HepG2 (cell line): ENCODE results near the gene TSPAN18. TPM values are rescaled to one million over a fixed set of nuclear protein-coding genes. Genes with fewer than 3 reads are reported as not detected.

Experiments
- ATAC-seq: fragments of 200-7000 bp; cut with Tn5 transposase; 3 replicates; pipeline ENCODE4 v1.9.1; 2020; ENCODE audit warnings: mild to moderate bottlenecking, moderate library complexity
- BruUV-seq: library from RNA; stranded (reverse); fragments of 400-500 nt; replicated peaks from 2 replicates; lab custom pipeline; 2021; lab: Mats Ljungman, UMichigan
- CTCF ChIA-PET: fragments of 300-600 bp; formaldehyde crosslinking; extraction: SDS; loops from one replicate; lab custom pipeline; 2021; ENCODE audit warnings: low total read pairs, inconsistent platforms, low intra/inter-chr PET ratio; lab: Yijun Ruan, JAX
- POLR2A ChIA-PET: fragments of 350-600 bp; sonication (Branson Sonifier 250); formaldehyde crosslinking; loops from one replicate; lab custom pipeline; 2020; ENCODE audit warnings: antibody characterized with exemption, inconsistent platforms; lab: Yijun Ruan, JAX
- DNase-seq: peaks from one replicate; pipeline ENCODE4 v3.0.0-alpha.2; 2015; ENCODE audit warnings: low spot score
- FAIRE-seq: peaks from 3 replicates; lab custom pipeline; 2011; peaks lifted over from hg19 to GRCh38; lab: Jason Lieb, UNC
- H2AFZ ChIP-seq: one replicate; pipeline ENCODE4 v1.6.1; 2011; ENCODE audit warnings: low read length, inconsistent platforms
- H3K27ac ChIP-seq: fragments of 300-600 bp; 3 replicates; pipeline ENCODE4 v1.8.0; 2011; ENCODE audit warnings: mixed run types, mild to moderate bottlenecking, mixed read lengths, low read length, inconsistent platforms; ENCODE audit not compliant: insufficient read depth; ENCODE audit errors: extremely low read length
- H3K27me3 ChIP-seq, 2 experiments: fragments of 200-600 bp in 1 of 2; 2 replicates in 1 of 2; 3 replicates in 1 of 2; pipeline versions ENCODE4 v1.6.0 to v1.8.0; 2011; ENCODE audit warnings: low read length in 2 of 2, mild to moderate bottlenecking in 2 of 2, moderate library complexity in 2 of 2, inconsistent platforms in 1 of 2; ENCODE audit not compliant: insufficient read depth in 2 of 2, control insufficient read depth in 1 of 2
- H3K36me3 ChIP-seq, 2 experiments: fragments of 200-600 bp in 1 of 2; replicated peaks in 1 of 2; 2 replicates in 1 of 2; 3 replicates in 1 of 2; pipeline versions ENCODE4 v1.5.1 to v1.8.0; 2011; ENCODE audit warnings: low read length in 2 of 2, inconsistent platforms in 1 of 2; ENCODE audit not compliant: insufficient read depth in 2 of 2, control insufficient read depth in 1 of 2
- H3K4me1 ChIP-seq: 2 replicates; pipeline ENCODE4 v1.5.1; 2012; ENCODE audit warnings: low read length, inconsistent platforms; ENCODE audit not compliant: insufficient read depth
- H3K4me2 ChIP-seq: 2 replicates; pipeline ENCODE4 v1.6.0; 2011; ENCODE audit warnings: low read depth, low read length, inconsistent platforms
- H3K4me3 ChIP-seq, 3 experiments: fragments of 200-600 bp in 1 of 3; sonication (generic), shearing (Covaris generic) in 1 of 3; replicated peaks in 1 of 3; 2 replicates each; pipeline ENCODE4 v1.5.1; 2011 to 2016; ENCODE audit warnings: low read length in 3 of 3, inconsistent platforms in 2 of 3, low read depth in 2 of 3, mild to moderate bottlenecking in 2 of 3, control low read depth in 1 of 3, mixed read lengths in 1 of 3; ENCODE audit not compliant: insufficient read depth in 1 of 3
- H3K79me2 ChIP-seq: one replicate; pipeline ENCODE4 v1.6.1; 2011; ENCODE audit warnings: low read length, inconsistent platforms; ENCODE audit not compliant: insufficient read depth
- H3K9ac ChIP-seq: 2 replicates; pipeline ENCODE4 v1.6.0; 2011; ENCODE audit warnings: mild to moderate bottlenecking, low read depth, low read length, inconsistent platforms; ENCODE audit not compliant: insufficient read depth
- H3K9me3 ChIP-seq: 2 replicates; pipeline ENCODE4 v1.5.1; 2012; ENCODE audit warnings: mild to moderate bottlenecking, low read length
- H4K20me1 ChIP-seq: 2 replicates; pipeline ENCODE4 v1.6.0; 2011; ENCODE audit warnings: inconsistent platforms, mild to moderate bottlenecking, low read length, moderate library complexity; ENCODE audit not compliant: insufficient read depth
- ARNTL ChIP-seq: sonication (generic); formaldehyde crosslinking; IDR thresholded peaks from 2 replicates; pipeline ENCODE4 v1.4.0; 2020; ENCODE audit warnings: mild to moderate bottlenecking, missing genetic modification reagents
- ATM ChIP-seq: fragments of 450-650 bp; IDR thresholded peaks from 2 replicates; pipeline ENCODE4 v1.7.1; 2017; ENCODE audit warnings: mild to moderate bottlenecking, borderline replicate concordance
- BCL3 ChIP-seq: sonication (generic); formaldehyde crosslinking; IDR thresholded peaks from 2 replicates; pipeline ENCODE4 v1.5.1; 2020; ENCODE audit warnings: mild to moderate bottlenecking, missing genetic modification reagents, moderate library complexity
- HMGA1 ChIP-seq: sonication (generic); formaldehyde crosslinking; conservative IDR thresholded peaks from 2 replicates; pipeline ENCODE4 v1.4.0; 2020; ENCODE audit warnings: missing genetic modification reagents
- NR3C1 ChIP-seq: sonication (generic); formaldehyde crosslinking; IDR thresholded peaks from 2 replicates; pipeline ENCODE4 v1.4.0; 2020; ENCODE audit warnings: missing genetic modification reagents
- PHB2 ChIP-seq: fragments of 450-650 bp; IDR thresholded peaks from 2 replicates; pipeline ENCODE4 v1.6.1; 2018; ENCODE audit not compliant: partially characterized antibody
- SUZ12 ChIP-seq: fragments of 150-350 bp; IDR thresholded peaks from 2 replicates; pipeline ENCODE4 v1.6.1; 2014; ENCODE audit warnings: low read depth, low read length
- U2AF2 ChIP-seq: fragments of 200-400 bp; formaldehyde crosslinking; IDR thresholded peaks from 2 replicates; pipeline ENCODE4 v1.6.1; 2017; ENCODE audit warnings: low read depth, mild to moderate bottlenecking, low read length
- ZBTB14 ChIP-seq: sonication (generic); formaldehyde crosslinking; IDR thresholded peaks from 2 replicates; pipeline ENCODE4 v1.4.0; 2020; ENCODE audit warnings: missing genetic modification reagents
- ZNF232 ChIP-seq: sonication (generic); formaldehyde crosslinking; IDR thresholded peaks from 2 replicates; pipeline ENCODE4 v1.4.0; 2020; ENCODE audit warnings: missing genetic modification reagents, borderline replicate concordance
- ZNF790 ChIP-seq: sonication (generic); formaldehyde crosslinking; IDR thresholded peaks from 2 replicates; pipeline ENCODE4 v1.8.0; 2022; ENCODE audit warnings: missing genetic modification reagents, mild to moderate bottlenecking, borderline replicate concordance
- WGBS: methylation state at CpG from one replicate; pipeline ENCODE4 v1.1.6; 2017; ENCODE audit warnings: low lambda C conversion rate; 5-methylcytosine and 5-hydroxymethylcytosine counted together
- in situ Hi-C: cut with HindIII; loops from 2 replicates; pipeline ENCODE4 v1.10.0; 2017; ENCODE audit warnings: low pct_unique_long_range_greater_than_20kb; ENCODE audit not compliant: extremely low pct_ligation_motif_present
- intact Hi-C: fragments of 100-400 bp; cut with micrococcal nuclease; formaldehyde crosslinking; loops from one replicate; pipeline ENCODE4 v1.10.0; 2022; ENCODE audit not compliant: unreplicated experiment
- polyA plus RNA-seq, 8 experiments: library from polyadenylated mRNA; depleted of rRNA in 3 of 8; stranded (reverse) in 7 of 8; unstranded in 1 of 8; fragments of >200 nt; fragmentation: Illumina TruSeq in 4 of 8; extraction: Trizol in 4 of 8; gene quantifications; 2 replicates each; pipeline versions ENCODE4 v1.2.1 to v1.2.3, GENCODE V29; 2011 to 2016; ENCODE audit warnings: low read depth in 4 of 8, missing spikeins in 1 of 8, mixed read lengths in 1 of 8; ENCODE audit not compliant: insufficient read depth in 1 of 8
- total RNA-seq, 5 experiments: library from RNA; depleted of rRNA; stranded (reverse); fragments of >200 nt; fragmentation: Illumina TruSeq; extraction: Trizol; gene quantifications; 2 replicates each; pipeline ENCODE4 v1.2.3, GENCODE V29; 2016; ENCODE audit warnings: low read depth in 1 of 5
- TF ChIP-seq, protein P1 (sequence below): sonication (generic); formaldehyde crosslinking; conservative IDR thresholded peaks from 2 replicates; pipeline ENCODE4 v1.5.0; 2020; ENCODE audit warnings: missing genetic modification reagents
- TF ChIP-seq, protein P2 (sequence below): sonication (generic); formaldehyde crosslinking; IDR thresholded peaks from 2 replicates; pipeline ENCODE4 v1.4.0; 2020; ENCODE audit warnings: missing genetic modification reagents

The TSPAN18 gene
- total and polyA plus RNA-seq, 2 of the 13 experiments (the other 11 are each of a cell fraction or from before 2014, with no cell fraction given) = not detected

- Histone ChIP-seq H3K4me1 (no peaks in the 10 kb centered on the region), H3K27ac (no peak overlapping the region), H2AFZ (no peak overlapping the region), H3K79me2 (no peaks in the 10 kb centered on the region), H3K27me3 (peaks cover 3 to 17% of the 10 kb centered on the region in 2 experiments), H3K9me3 (no peaks in the 10 kb centered on the region), H3K4me3 (no peak overlapping the region), H3K4me2 (no peak overlapping the region), H4K20me1 (0 out of 2 replicates have a peak, but pooled peaks cover 2% of the 10 kb centered on the region), H3K36me3 (no peaks in the 10 kb centered on the region), H3K9ac (no peak overlapping the region)
- FAIRE-seq = no peak
- ChIA-PET POLR2A (no interaction called here), CTCF (no interaction called here)
- no peak for TF ChIP-seq BCL3 (CRISPR knock-in tag)
- DNase-seq = no peak
- 32% methylated on average over 11 of the region's 11 CpGs for WGBS
- in situ Hi-C loops (no loop called here), intact Hi-C loops (no loop called here)
- BruUV-seq = no TSS peak
- no peak for ATAC-seq
These were observed 10.7 kb downstream of the TSPAN18 start for GRCh38 chr11:44737245-44738085.

DNA sequence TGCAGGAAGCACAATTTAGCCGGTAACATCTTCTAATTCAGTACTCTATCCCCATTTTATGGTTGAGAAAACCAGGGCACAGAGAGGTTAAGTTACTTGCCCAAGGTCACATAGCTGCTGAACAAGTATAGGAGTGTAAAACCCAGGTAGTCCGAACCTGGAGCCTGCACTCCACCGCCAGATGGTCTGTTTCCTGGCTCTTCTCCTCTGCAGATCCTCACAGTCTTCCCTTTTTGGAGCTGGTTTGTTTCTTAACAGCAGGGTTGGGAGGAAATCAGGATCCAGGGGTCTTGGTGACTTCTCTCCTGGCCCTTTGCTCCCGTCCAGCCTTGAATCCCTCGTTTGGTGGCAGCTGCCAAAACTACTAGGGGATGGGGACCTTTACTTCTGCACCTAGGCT, 12.0 kb downstream of the TSPAN18 start:
- ATAC-seq (no peak), DNase-seq (no peak), FAIRE-seq (no peak)
- Histone ChIP-seq H3K36me3 (no peaks in the 10 kb centered on the region), H2AFZ (no peak overlapping the region), H3K27me3 (peaks cover 4 to 23% of the 10 kb centered on the region in 2 experiments), H3K4me3 (no peak overlapping the region), H3K4me2 (no peak overlapping the region), H3K9ac (no peak overlapping the region), H3K4me1 (no peaks in the 10 kb centered on the region), H3K9me3 (no peaks in the 10 kb centered on the region), H3K79me2 (no peaks in the 10 kb centered on the region), H3K27ac (no peak overlapping the region), H4K20me1 (0 out of 2 replicates have a peak, but pooled peaks cover 2% of the 10 kb centered on the region)
- no TSS peak for BruUV-seq
- ChIA-PET POLR2A (no interaction called here), CTCF (no interaction called here)
- intact Hi-C loops = no loop called here
- in situ Hi-C loops = no loop called here
- 0% methylated on average over 5 of the region's 5 CpGs for WGBS
- TF ChIP-seq PHB2 (no peak), ATM (no peak), U2AF2 (no peak), SUZ12 (no peak), ZNF232 (CRISPR knock-in tag) (no peak), ARNTL (CRISPR knock-in tag) (no peak), HMGA1 (CRISPR knock-in tag) (no peak), NR3C1 (no peak), ZNF790 (CRISPR knock-in tag) (no peak), ZBTB14 (CRISPR knock-in tag) (no peak)
- TF ChIP-seq, protein P1, sequence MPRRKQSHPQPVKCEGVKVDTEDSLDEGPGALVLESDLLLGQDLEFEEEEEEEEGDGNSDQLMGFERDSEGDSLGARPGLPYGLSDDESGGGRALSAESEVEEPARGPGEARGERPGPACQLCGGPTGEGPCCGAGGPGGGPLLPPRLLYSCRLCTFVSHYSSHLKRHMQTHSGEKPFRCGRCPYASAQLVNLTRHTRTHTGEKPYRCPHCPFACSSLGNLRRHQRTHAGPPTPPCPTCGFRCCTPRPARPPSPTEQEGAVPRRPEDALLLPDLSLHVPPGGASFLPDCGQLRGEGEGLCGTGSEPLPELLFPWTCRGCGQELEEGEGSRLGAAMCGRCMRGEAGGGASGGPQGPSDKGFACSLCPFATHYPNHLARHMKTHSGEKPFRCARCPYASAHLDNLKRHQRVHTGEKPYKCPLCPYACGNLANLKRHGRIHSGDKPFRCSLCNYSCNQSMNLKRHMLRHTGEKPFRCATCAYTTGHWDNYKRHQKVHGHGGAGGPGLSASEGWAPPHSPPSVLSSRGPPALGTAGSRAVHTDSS (CRISPR knock-in tag) = no peak
- TF ChIP-seq, protein P2, sequence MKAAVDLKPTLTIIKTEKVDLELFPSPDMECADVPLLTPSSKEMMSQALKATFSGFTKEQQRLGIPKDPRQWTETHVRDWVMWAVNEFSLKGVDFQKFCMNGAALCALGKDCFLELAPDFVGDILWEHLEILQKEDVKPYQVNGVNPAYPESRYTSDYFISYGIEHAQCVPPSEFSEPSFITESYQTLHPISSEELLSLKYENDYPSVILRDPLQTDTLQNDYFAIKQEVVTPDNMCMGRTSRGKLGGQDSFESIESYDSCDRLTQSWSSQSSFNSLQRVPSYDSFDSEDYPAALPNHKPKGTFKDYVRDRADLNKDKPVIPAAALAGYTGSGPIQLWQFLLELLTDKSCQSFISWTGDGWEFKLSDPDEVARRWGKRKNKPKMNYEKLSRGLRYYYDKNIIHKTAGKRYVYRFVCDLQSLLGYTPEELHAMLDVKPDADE (CRISPR knock-in tag) = no peak
